ENCODE measurements around the gene RFNG. TPM values are rescaled to one million over a fixed set of nuclear protein-coding genes. Genes with fewer than 3 reads are reported as not detected.

The RFNG gene
- total and polyA plus RNA-seq, 2 of the 4 experiments (the other 2 are of a cell fraction) = 6.8 to 47.3 TPM

- H3K4ac ChIP-seq (ENCODE audit: low read depth, low read length) = peak overlapping the region; percentile 31; the same call in 1 of the 2 replicates
- peak overlapping the region; percentile 98 for H2AFZ ChIP-seq (replicated peaks; ENCODE audit: low read length, poor library complexity)
- H4K5ac ChIP-seq (ENCODE audit: low read depth, low read length) = no peak overlapping the region
- H2BK15ac ChIP-seq (ENCODE audit: low read depth, low read length) = no peak overlapping the region
- 6% methylated on average over 6 of the region's 10 CpGs; no CpG with 5 or more reads in 1 of the 2 experiments for whole genome bisulfite sequencing, 2 experiments (ENCODE audit: extremely low coverage in 2 of 2, insufficient read length in 1 of 2)
- H3K27me3 ChIP-seq (ENCODE audit: control insufficient read depth, insufficient read depth, low read length) = no peaks in the 10 kb centered on the region
- H3K4me1 ChIP-seq (ENCODE audit: control insufficient read depth, insufficient read depth, low read length) = peaks cover 13% of the 10 kb centered on the region
- peak overlapping the region; percentile 92 for H3K4me3 ChIP-seq (ENCODE audit: insufficient read depth, low read depth, low read length)
- no peak overlapping the region for H2BK5ac ChIP-seq (ENCODE audit: low read depth, low read length, poor library complexity, severe bottlenecking)
- H4K8ac ChIP-seq (ENCODE audit: low read depth in 2 of 2, low read length in 2 of 2) = peak overlapping the region in 1 of 2 experiments; percentile 13; a peak in 1 of 4 replicates
- POLR2A ChIA-PET (ENCODE audit: unreplicated experiment) = interaction anchor here (0.6 kb wide), 1 partner anchor 81 kb away, joined by 11 read pairs; no protein-coding TSS in a partner anchor
- H2AK9ac ChIP-seq (replicated peaks; ENCODE audit: low read depth, low read length, poor library complexity) = peak overlapping the region; percentile 90
- peaks cover 12 to 46% of the 10 kb centered on the region in 2 experiments for H3K79me1 ChIP-seq (ENCODE audit: low read depth in 1 of 2, low read length in 2 of 2)
- H3K18ac ChIP-seq (ENCODE audit: low read depth, low read length) = no peak overlapping the region
- TF ChIP-seq RFX5 (IDR thresholded peaks at IDR 0.05; ENCODE audit: low read depth, low read length) = no peak
- no peak for TF ChIP-seq BHLHE40 (IDR thresholded peaks at IDR 0.05; ENCODE audit: low read depth, low read length)
- no peak for TF ChIP-seq NFE2L2 (IDR thresholded peaks at IDR 0.05; ENCODE audit: low read depth, low read length)
- TF ChIP-seq MAFK (IDR thresholded peaks at IDR 0.05; ENCODE audit: low read depth, low read length) = no peak
- TF ChIP-seq CTCF (conservative IDR thresholded peaks at IDR 0.05; ENCODE audit: low read depth, low read length) = no peak
- no peak for TF ChIP-seq SMC3 (IDR thresholded peaks at IDR 0.05; ENCODE audit: low read depth, low read length)
- TF ChIP-seq MXI1 (IDR thresholded peaks at IDR 0.05; ENCODE audit: borderline replicate concordance, low read depth, low read length) = no peak
- TF ChIP-seq MAZ (IDR thresholded peaks at IDR 0.05; ENCODE audit: borderline replicate concordance, low read depth, low read length) = no peak
- TF ChIP-seq RAD21 (IDR thresholded peaks at IDR 0.05; ENCODE audit: low read length) = no peak
- peak overlapping the region; percentile 51; the same call in 1 of the 2 replicates for H3K27ac ChIP-seq (ENCODE audit: insufficient read depth, low read length)
- dilution Hi-C loops (cut with HindIII; ENCODE audit: low sequenced_read_pairs, unreplicated experiment) (no loop called here), intact Hi-C loops (cut with micrococcal nuclease) (loop anchor here (1.0 to 2.0 kb wide), 2 partner anchors 63 to 149 kb away; no protein-coding TSS in a partner anchor), in situ Hi-C loops (cut with MboI; ENCODE audit: low sequenced_read_pairs) (no loop called here)
- no peaks in the 10 kb centered on the region for H3K9me1 ChIP-seq (ENCODE audit: insufficient read depth, low read length)
- H2BK120ac ChIP-seq (ENCODE audit: low read depth, low read length) = no peak overlapping the region
- H3K56ac ChIP-seq (ENCODE audit: extremely low read depth, insufficient read depth, low read length) = no peak overlapping the region
- peak overlapping the region; percentile 23; the same call in 1 of the 2 replicates for H3K14ac ChIP-seq (replicated peaks; ENCODE audit: low read depth, low read length)
- H3K4me2 ChIP-seq (ENCODE audit: low read depth, low read length) = peak overlapping the region; percentile 99
- peak overlapping the region; percentile 70 for H2AK5ac ChIP-seq (ENCODE audit: low read depth, low read length)
- no TSS peak for BruUV-seq (replicated peaks)
- H4K91ac ChIP-seq (ENCODE audit: insufficient read depth, low read depth, low read length) = peak overlapping the region; percentile 1; the same call in 1 of the 2 replicates
- no peak for DNase-seq
- H3K9me3 ChIP-seq (ENCODE audit: control insufficient read depth, insufficient read depth, low read length) = no peaks in the 10 kb centered on the region
- CTCF ChIA-PET = interaction anchor here (1.6 to 3.6 kb wide), 2 partner anchors 61 to 62 kb away, joined by 3 to 17 read pairs; partner anchors contain the start of gene NOTUM
- peak overlapping the region; percentile 71 for H3K9ac ChIP-seq (ENCODE audit: low read depth, low read length)
- no peak overlapping the region for H2BK20ac ChIP-seq (ENCODE audit: low read depth, low read length)
- peaks cover 24% of the 10 kb centered on the region for H4K20me1 ChIP-seq (ENCODE audit: insufficient read depth, low read length)
- peaks cover 6% of the 10 kb centered on the region; the same call in 1 of the 2 replicates for H3K36me3 ChIP-seq (ENCODE audit: control insufficient read depth, insufficient read depth, low read length)
- ATAC-seq (ENCODE audit: low read depth) = no peak
- H3K23ac ChIP-seq (ENCODE audit: low read depth, low read length) = peak overlapping the region; percentile 69
Observed at GRCh38 chr17:82021900-82022309, 29.7 kb downstream of the RFNG start.
